ENCODE results near the gene HAUS6.
"Not testable (repeated sequence)": the region's sequence is repeated elsewhere in the genome, so short reads cannot be mapped to it uniquely, and the experiment has no call there.

- TF ChIP-seq CTCF (IDR thresholded peaks at IDR 0.05; ENCODE audit: insufficient read depth, low read depth, low read length); EZH2 (IDR thresholded peaks at IDR 0.05; ENCODE audit: insufficient read depth, low read length): not testable (repeated sequence)
Measured at GRCh38 chr9:19021649-19022048, 81.1 kb downstream of the HAUS6 start.
